Left ventricle myocardium inferior (tissue), 1 donor: ENCODE data around the gene SERPINE3. TPM values are rescaled to one million over a fixed set of nuclear protein-coding genes. Genes with fewer than 3 reads are reported as not detected.

Experiments
- DNase-seq: peaks from one replicate; pipeline ENCODE4 v3.0.0-alpha.2; 2020
- H3K27ac ChIP-seq: fragments of 200-600 bp; replicated peaks from 2 replicates; pipeline ENCODE4 v1.8.0; 2021
- H3K27me3 ChIP-seq: fragments of 200-600 bp; 2 replicates; pipeline ENCODE4 v1.8.0; 2021; ENCODE audit warnings: low read depth
- H3K36me3 ChIP-seq: fragments of 200-600 bp; 2 replicates; pipeline ENCODE4 v1.8.0; 2021
- H3K4me1 ChIP-seq: fragments of 200-600 bp; 2 replicates; pipeline ENCODE4 v1.8.0; 2021
- H3K4me3 ChIP-seq: fragments of 200-600 bp; 2 replicates; pipeline ENCODE4 v1.8.0; 2021; ENCODE audit warnings: mild to moderate bottlenecking, moderate library complexity
- H3K9me3 ChIP-seq: fragments of 200-600 bp; replicated peaks from 2 replicates; pipeline ENCODE4 v1.8.0; 2021
- intact Hi-C: fragments of 100-400 bp; cut with micrococcal nuclease; formaldehyde crosslinking; loops from one replicate; pipeline ENCODE4 v1.11.0; 2022
- total RNA-seq: library from RNA; stranded (reverse); fragmentation: NEBNext Ultra II Directional; extraction: Animal tissue kit (Norgen Biotek cat#: 25700); gene quantifications from one replicate; pipeline ENCODE4 v1.2.1, GENCODE V29; 2021
- TF ChIP-seq, protein P1 (sequence below): fragments of 200-600 bp; IDR thresholded peaks from 2 replicates; pipeline ENCODE4 v1.8.0; 2021; ENCODE audit warnings: antibody characterized with exemption, mild to moderate bottlenecking, borderline replicate concordance
- donor health status: DM: no; HTN: yes; CAD: no; lungs with severe emphysema.

Gene SERPINE3
- total RNA-seq, 1 donor from 2014 or later: not detected

DNA sequence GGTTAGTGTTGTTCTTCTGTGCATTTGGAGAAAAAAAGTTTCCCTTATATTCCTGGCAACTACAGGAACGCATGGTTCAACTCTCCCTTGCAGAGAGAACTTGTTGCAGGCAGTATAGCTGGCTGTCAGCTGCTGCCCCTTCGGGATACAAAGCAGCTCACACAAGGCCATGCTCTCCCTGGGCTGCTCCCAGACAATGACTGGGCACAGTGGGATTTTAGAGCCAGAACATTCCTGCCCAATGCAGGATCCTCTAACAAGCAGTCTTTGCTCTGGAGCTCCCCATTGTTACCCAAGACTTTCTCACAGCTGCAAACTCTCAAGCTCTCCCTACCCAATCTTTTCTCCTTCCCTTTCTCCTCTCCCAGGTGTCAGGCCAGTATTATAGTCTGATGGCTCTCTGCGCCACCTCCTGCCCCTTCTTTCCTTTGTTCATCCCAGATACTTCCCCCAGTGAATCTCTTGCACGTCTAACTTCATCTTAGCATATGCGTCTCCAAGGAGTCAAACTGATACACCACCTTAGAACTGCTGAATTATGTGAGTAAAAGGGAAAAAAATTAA lies 27.5 kb upstream of the SERPINE3 start:
- TF ChIP-seq, protein P1, sequence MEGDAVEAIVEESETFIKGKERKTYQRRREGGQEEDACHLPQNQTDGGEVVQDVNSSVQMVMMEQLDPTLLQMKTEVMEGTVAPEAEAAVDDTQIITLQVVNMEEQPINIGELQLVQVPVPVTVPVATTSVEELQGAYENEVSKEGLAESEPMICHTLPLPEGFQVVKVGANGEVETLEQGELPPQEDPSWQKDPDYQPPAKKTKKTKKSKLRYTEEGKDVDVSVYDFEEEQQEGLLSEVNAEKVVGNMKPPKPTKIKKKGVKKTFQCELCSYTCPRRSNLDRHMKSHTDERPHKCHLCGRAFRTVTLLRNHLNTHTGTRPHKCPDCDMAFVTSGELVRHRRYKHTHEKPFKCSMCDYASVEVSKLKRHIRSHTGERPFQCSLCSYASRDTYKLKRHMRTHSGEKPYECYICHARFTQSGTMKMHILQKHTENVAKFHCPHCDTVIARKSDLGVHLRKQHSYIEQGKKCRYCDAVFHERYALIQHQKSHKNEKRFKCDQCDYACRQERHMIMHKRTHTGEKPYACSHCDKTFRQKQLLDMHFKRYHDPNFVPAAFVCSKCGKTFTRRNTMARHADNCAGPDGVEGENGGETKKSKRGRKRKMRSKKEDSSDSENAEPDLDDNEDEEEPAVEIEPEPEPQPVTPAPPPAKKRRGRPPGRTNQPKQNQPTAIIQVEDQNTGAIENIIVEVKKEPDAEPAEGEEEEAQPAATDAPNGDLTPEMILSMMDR: no peak
- intact Hi-C loops: no loop called here

DNA sequence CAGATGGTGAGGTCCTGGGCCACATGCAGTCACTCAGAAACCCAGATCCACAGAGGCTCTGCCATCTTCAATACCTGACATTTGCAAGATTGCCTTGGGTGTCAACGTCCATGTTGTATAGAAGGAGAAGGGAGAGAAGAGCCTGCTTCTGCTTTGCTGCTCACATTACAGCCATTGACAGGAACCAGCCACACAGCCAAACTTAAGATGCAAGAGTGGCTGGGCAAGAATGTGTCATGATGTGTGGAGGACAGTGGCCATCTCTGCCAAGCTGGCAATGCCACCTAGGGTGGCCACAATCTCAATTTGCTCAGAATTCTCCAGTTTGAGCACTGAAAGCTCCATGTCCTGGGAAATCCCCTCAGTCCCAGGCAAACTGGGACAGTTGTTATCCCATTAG lies 25.9 kb upstream of the SERPINE3 start:
- Histone ChIP-seq H3K27me3 (no peaks in the 10 kb centered on the region), H3K36me3 (no peaks in the 10 kb centered on the region), H3K27ac (no peak overlapping the region), H3K4me1 (no peaks in the 10 kb centered on the region), H3K4me3 (no peak overlapping the region), H3K9me3 (no peaks in the 10 kb centered on the region)
- no peak for DNase-seq
- TF ChIP-seq, protein P1: no peak
- intact Hi-C loops: no loop called here

More for the DNA sequence above, 27.5 kb upstream of the SERPINE3 start:
- Histone ChIP-seq H3K4me1 (no peaks in the 10 kb centered on the region), H3K4me3 (no peak overlapping the region), H3K27ac (no peak overlapping the region), H3K36me3 (no peaks in the 10 kb centered on the region), H3K27me3 (no peaks in the 10 kb centered on the region), H3K9me3 (no peaks in the 10 kb centered on the region)
- DNase-seq: no peak

DNA sequence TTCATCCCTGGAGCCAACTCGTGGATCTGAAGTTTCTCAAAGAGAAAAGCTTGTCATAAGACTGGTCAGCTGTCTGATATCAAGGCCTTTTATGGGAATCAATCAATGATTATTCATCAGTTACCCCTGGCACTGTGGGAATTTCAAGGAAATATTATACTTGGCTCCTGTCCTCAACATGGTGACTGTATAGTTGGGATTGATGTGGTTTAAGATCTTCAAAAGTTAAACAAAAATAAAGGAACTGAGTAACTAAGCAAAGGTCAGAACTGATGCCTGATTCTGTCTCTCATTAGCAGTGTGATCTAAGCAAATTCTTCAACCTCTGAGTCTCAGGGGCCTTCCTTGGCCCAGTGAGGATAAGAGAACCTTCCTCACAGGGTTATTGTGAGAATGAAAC lies 22.2 kb upstream of the SERPINE3 start:
- no peak overlapping the region for H3K27ac ChIP-seq
- no peaks in the 10 kb centered on the region for H3K4me1 ChIP-seq
- H3K9me3 ChIP-seq: no peaks in the 10 kb centered on the region

GRCh38 chr13:51318015-51318414 lies 21.5 kb upstream of the SERPINE3 start:
- intact Hi-C loops: no loop called here
- H3K4me3 ChIP-seq: no peak overlapping the region
- no peak overlapping the region for H3K27ac ChIP-seq
- H3K4me1 ChIP-seq: no peaks in the 10 kb centered on the region
- no peaks in the 10 kb centered on the region for H3K36me3 ChIP-seq
- no peak for DNase-seq
- TF ChIP-seq, protein P1: no peak
- H3K9me3 ChIP-seq: no peaks in the 10 kb centered on the region
- H3K27me3 ChIP-seq: no peaks in the 10 kb centered on the region

More for the DNA sequence above, 22.2 kb upstream of the SERPINE3 start:
- H3K4me3 ChIP-seq: no peak overlapping the region
- intact Hi-C loops: no loop called here
- no peaks in the 10 kb centered on the region for H3K36me3 ChIP-seq
- TF ChIP-seq, protein P1: no peak
- DNase-seq: no peak
- no peaks in the 10 kb centered on the region for H3K27me3 ChIP-seq

GRCh38 chr13:51318876-51319275 lies 20.6 kb upstream of the SERPINE3 start:
- no peaks in the 10 kb centered on the region for H3K4me1 ChIP-seq
- no peak overlapping the region for H3K4me3 ChIP-seq
- H3K9me3 ChIP-seq: no peaks in the 10 kb centered on the region
- no peak overlapping the region for H3K27ac ChIP-seq
- intact Hi-C loops: no loop called here
- TF ChIP-seq, protein P1: no peak
- no peak for DNase-seq
- H3K36me3 ChIP-seq: no peaks in the 10 kb centered on the region
- no peaks in the 10 kb centered on the region for H3K27me3 ChIP-seq
